Activated naive CD8-positive, alpha-beta T cell treated with anti-CD3 and anti-CD28 coated beads, Interleukin-2, amount 10 ng/mL, durations not matched to agents 7 days and 5 days (primary cell): Measurements from ENCODE around the gene PLCL1. TPM values are rescaled to one million over a fixed set of nuclear protein-coding genes. Genes with fewer than 3 reads are reported as not detected.

ENCODE experiments used
- ATAC-seq: fragments of 150-1000 bp; cut with Tn5 transposase; one replicate; pipeline ENCODE4 v1.10.0; 2021; ENCODE audit warnings: low read depth, moderate library complexity
- POLR2A ChIA-PET: fragments of 350-600 bp; sonication (Branson Sonifier 250); formaldehyde crosslinking; loops from one replicate; lab custom pipeline; 2021; ENCODE audit warnings: antibody characterized with exemption; lab: Charles Lee
- DNase-seq: peaks from one replicate; pipeline ENCODE4 v3.0.0; 2021
- H3K27ac Mint-ChIP-seq: one replicate; pipeline ENCODE4 v1.8.0; 2022; ENCODE audit warnings: mild to moderate bottlenecking, mixed read lengths
- H3K27me3 Mint-ChIP-seq: one replicate; pipeline ENCODE4 v1.8.0; 2022; ENCODE audit warnings: mild to moderate bottlenecking, moderate library complexity, mixed read lengths
- H3K36me3 Mint-ChIP-seq: one replicate; pipeline ENCODE4 v1.8.0; 2021; ENCODE audit warnings: mild to moderate bottlenecking, mixed read lengths
- H3K4me1 Mint-ChIP-seq: one replicate; pipeline ENCODE4 v1.8.0; 2021; ENCODE audit warnings: mixed read lengths
- H3K4me3 Mint-ChIP-seq: one replicate; pipeline ENCODE4 v1.8.0; 2022; ENCODE audit warnings: mild to moderate bottlenecking, moderate library complexity, mixed read lengths
- H3K9me3 Mint-ChIP-seq: one replicate; pipeline ENCODE4 v1.8.0; 2021; ENCODE audit warnings: mixed read lengths
- total RNA-seq, 2 experiments: library from RNA; stranded (reverse); gene quantifications; one replicate each; pipeline ENCODE4 v1.2.3, GENCODE V29; 2021

The PLCL1 gene
- total RNA-seq, 2 experiments from 2014 or later, result 1.2 to 1.3 TPM

- no peak overlapping the region for H3K4me3 Mint-ChIP-seq
- H3K27ac Mint-ChIP-seq, result peak overlapping the region; percentile 33
- DNase-seq (no peak), ATAC-seq (no peak)
- POLR2A ChIA-PET, result interaction anchor here (0.6 kb wide), 1 partner anchor 44 kb away, joined by 4 read pairs; no protein-coding TSS in a partner anchor
- peaks cover 10% of the 10 kb centered on the region for H3K4me1 Mint-ChIP-seq
- H3K9me3 Mint-ChIP-seq, result peaks cover 1% of the 10 kb centered on the region
- H3K27me3 Mint-ChIP-seq, result no peaks in the 10 kb centered on the region
- peaks cover 5% of the 10 kb centered on the region for H3K36me3 Mint-ChIP-seq
These were observed 83.9 kb downstream of the PLCL1 start for GRCh38 chr2:197888321-197888720.

GRCh38 chr2:197889041-197889440 lies 84.6 kb downstream of the PLCL1 start:
- ATAC-seq, result peak; percentile 87
- Mint-ChIP-seq H3K4me3 (peak overlapping the region; percentile 45), H3K9me3 (peaks cover 1% of the 10 kb centered on the region), H3K27ac (peak overlapping the region; percentile 37), H3K27me3 (no peaks in the 10 kb centered on the region), H3K4me1 (peaks cover 10% of the 10 kb centered on the region), H3K36me3 (peaks cover 5% of the 10 kb centered on the region)
- POLR2A ChIA-PET, result interaction anchor here (0.6 kb wide), 1 partner anchor 44 kb away, joined by 4 read pairs; no protein-coding TSS in a partner anchor
- no peak for DNase-seq

- H3K36me3 Mint-ChIP-seq, result peaks cover 1% of the 10 kb centered on the region
- H3K27ac Mint-ChIP-seq, result no peak overlapping the region
- peaks cover 10% of the 10 kb centered on the region for H3K4me1 Mint-ChIP-seq
- H3K9me3 Mint-ChIP-seq, result no peaks in the 10 kb centered on the region
- DNase-seq, result no peak
- H3K27me3 Mint-ChIP-seq, result no peaks in the 10 kb centered on the region
- POLR2A ChIA-PET, result interaction anchor here (0.7 kb wide), 1 partner anchor 390 kb away, joined by 3 read pairs; the partner anchor contains the start of genes HSPD1 and HSPE1
- no peak overlapping the region for H3K4me3 Mint-ChIP-seq
- no peak for ATAC-seq
These were observed 85.8 kb downstream of the PLCL1 start for GRCh38 chr2:197890168-197890567.

GRCh38 chr2:197891897-197892442 lies 87.6 kb downstream of the PLCL1 start:
- POLR2A ChIA-PET, result no interaction called here
- ATAC-seq (no peak), DNase-seq (no peak)
- Mint-ChIP-seq H3K9me3 (no peaks in the 10 kb centered on the region), H3K36me3 (peaks cover 1% of the 10 kb centered on the region), H3K4me3 (no peak overlapping the region), H3K4me1 (peaks cover 10% of the 10 kb centered on the region), H3K27ac (peak overlapping the region; percentile 55), H3K27me3 (no peaks in the 10 kb centered on the region)

- Mint-ChIP-seq H3K4me3 (no peak overlapping the region), H3K4me1 (peaks cover 8% of the 10 kb centered on the region)
- POLR2A ChIA-PET, result no interaction called here
These were observed 89.2 kb downstream of the PLCL1 start for GRCh38 chr2:197893403-197894177.

GRCh38 chr2:197894751-197895274 lies 90.4 kb downstream of the PLCL1 start:
- H3K27ac Mint-ChIP-seq, result no peak overlapping the region

More at GRCh38 chr2:197893403-197894177, 89.2 kb downstream of the PLCL1 start:
- Mint-ChIP-seq H3K36me3 (peaks cover 1% of the 10 kb centered on the region), H3K27me3 (no peaks in the 10 kb centered on the region), H3K27ac (no peak overlapping the region), H3K9me3 (no peaks in the 10 kb centered on the region)
- ATAC-seq, result no peak
- no peak for DNase-seq

GRCh38 chr2:197897960-197898678 lies 93.7 kb downstream of the PLCL1 start:
- Mint-ChIP-seq H3K27ac (no peak overlapping the region), H3K27me3 (peaks cover 15% of the 10 kb centered on the region), H3K36me3 (no peaks in the 10 kb centered on the region), H3K9me3 (no peaks in the 10 kb centered on the region), H3K4me1 (no peaks in the 10 kb centered on the region), H3K4me3 (no peak overlapping the region)
- no peak for ATAC-seq
- POLR2A ChIA-PET, result no interaction called here
- no peak for DNase-seq

More at GRCh38 chr2:197894751-197895274, 90.4 kb downstream of the PLCL1 start:
- H3K4me1 Mint-ChIP-seq, result peaks cover 3% of the 10 kb centered on the region
- DNase-seq (no peak), ATAC-seq (no peak)
- POLR2A ChIA-PET, result no interaction called here
- H3K27me3 Mint-ChIP-seq, result no peaks in the 10 kb centered on the region
- no peaks in the 10 kb centered on the region for H3K9me3 Mint-ChIP-seq
- H3K4me3 Mint-ChIP-seq, result no peak overlapping the region
- H3K36me3 Mint-ChIP-seq, result peaks cover 1% of the 10 kb centered on the region

- Mint-ChIP-seq H3K9me3 (peaks cover 1% of the 10 kb centered on the region), H3K27me3 (peaks cover 38% of the 10 kb centered on the region), H3K4me3 (no peak overlapping the region), H3K36me3 (no peaks in the 10 kb centered on the region), H3K27ac (no peak overlapping the region), H3K4me1 (peaks cover 7% of the 10 kb centered on the region)
- ATAC-seq (peak; percentile 84), DNase-seq (no peak)
- POLR2A ChIA-PET, result no interaction called here
These were observed 100.1 kb downstream of the PLCL1 start for GRCh38 chr2:197904446-197904845.

- no peak for DNase-seq
- Mint-ChIP-seq H3K27me3 (peaks cover 28% of the 10 kb centered on the region), H3K4me3 (no peak overlapping the region), H3K4me1 (peaks cover 7% of the 10 kb centered on the region), H3K9me3 (peaks cover 1% of the 10 kb centered on the region), H3K36me3 (no peaks in the 10 kb centered on the region), H3K27ac (no peak overlapping the region)
- no peak for ATAC-seq
- POLR2A ChIA-PET, result no interaction called here
These were observed 103.8 kb downstream of the PLCL1 start for GRCh38 chr2:197908156-197908555.

- POLR2A ChIA-PET, result no interaction called here
- no peak for DNase-seq
- Mint-ChIP-seq H3K4me1 (peaks cover 5% of the 10 kb centered on the region), H3K36me3 (no peaks in the 10 kb centered on the region), H3K27me3 (peaks cover 28% of the 10 kb centered on the region), H3K9me3 (peaks cover 1% of the 10 kb centered on the region), H3K27ac (no peak overlapping the region), H3K4me3 (no peak overlapping the region)
- no peak for ATAC-seq
These were observed 104.8 kb downstream of the PLCL1 start for GRCh38 chr2:197908990-197909776.

GRCh38 chr2:197911667-197912066 lies 107.3 kb downstream of the PLCL1 start:
- no peaks in the 10 kb centered on the region for H3K36me3 Mint-ChIP-seq
- H3K4me3 Mint-ChIP-seq, result no peak overlapping the region
- no peak for DNase-seq
- H3K27me3 Mint-ChIP-seq, result peaks cover 21% of the 10 kb centered on the region
- no peaks in the 10 kb centered on the region for H3K9me3 Mint-ChIP-seq
- no peak overlapping the region for H3K27ac Mint-ChIP-seq
- POLR2A ChIA-PET, result no interaction called here
- no peaks in the 10 kb centered on the region for H3K4me1 Mint-ChIP-seq
- ATAC-seq, result no peak

GRCh38 chr2:197913084-197913483 lies 108.7 kb downstream of the PLCL1 start:
- Mint-ChIP-seq H3K4me1 (no peaks in the 10 kb centered on the region), H3K9me3 (no peaks in the 10 kb centered on the region), H3K27me3 (peaks cover 15% of the 10 kb centered on the region), H3K27ac (no peak overlapping the region), H3K36me3 (no peaks in the 10 kb centered on the region), H3K4me3 (no peak overlapping the region)
- POLR2A ChIA-PET, result no interaction called here
- no peak for ATAC-seq
- no peak for DNase-seq

- DNase-seq (no peak), ATAC-seq (no peak)
- Mint-ChIP-seq H3K4me3 (no peak overlapping the region), H3K4me1 (peaks cover 3% of the 10 kb centered on the region), H3K27me3 (peaks cover 2% of the 10 kb centered on the region), H3K36me3 (no peaks in the 10 kb centered on the region), H3K27ac (no peak overlapping the region), H3K9me3 (peaks cover 3% of the 10 kb centered on the region)
- POLR2A ChIA-PET, result no interaction called here
These were observed 110.4 kb downstream of the PLCL1 start for GRCh38 chr2:197914778-197915177.
